BLaER1 treated with 17β-estradiol and CSF1 and Interleukin-3, amounts not matched to agents 10 nM and 100 nM (cell line): Measurements from ENCODE around the gene SLCO4A1.

Experiments
- H3K27ac ChIP-seq, 11 experiments: shearing (Covaris generic); formaldehyde crosslinking; 2 replicates each; pipeline ENCODE4 v1.8.1; 2022
- H3K27me3 ChIP-seq, 11 experiments: shearing (Covaris generic); formaldehyde crosslinking; 2 replicates each; pipeline ENCODE4 v1.8.1; 2022
- H3K36me3 ChIP-seq, 11 experiments: shearing (Covaris generic); formaldehyde crosslinking; 2 replicates each; pipeline ENCODE4 v1.8.1; 2022
- H3K4me1 ChIP-seq, 10 experiments: shearing (Covaris generic); formaldehyde crosslinking; 2 replicates each; pipeline ENCODE4 v1.8.1; 2022
- H3K4me2 ChIP-seq, 11 experiments: shearing (Covaris generic); formaldehyde crosslinking; 2 replicates each; pipeline ENCODE4 v1.8.1; 2022
- H3K4me3 ChIP-seq, 10 experiments: shearing (Covaris generic); formaldehyde crosslinking; 2 replicates each; pipeline ENCODE4 v1.8.1; 2022
- H3K9ac ChIP-seq, 11 experiments: shearing (Covaris generic); formaldehyde crosslinking; 2 replicates each; pipeline ENCODE4 v1.8.1; 2022
- H3K9me3 ChIP-seq, 11 experiments: shearing (Covaris generic); formaldehyde crosslinking; replicated peaks in 1 of 11; 2 replicates each; pipeline ENCODE4 v1.8.1; 2022
- H4K20me1 ChIP-seq, 11 experiments: shearing (Covaris generic); formaldehyde crosslinking; 2 replicates each; pipeline ENCODE4 v1.8.1; 2022
- Cebpa-rat ChIP-seq, 11 experiments: shearing (Covaris generic); IDR thresholded peaks; 2 replicates each; pipeline ENCODE4 v1.8.1; 2022

SLCO4A1 gene

GRCh38 chr20:62641321-62642050 lies 817 bp upstream of the SLCO4A1 start:
- H3K4me3 ChIP-seq, result peak overlapping the region; percentile 86 to 98 (median 93)
- peak overlapping the region; percentile 33 to 83 (median 61); a peak in 20 of 22 replicates for H3K27ac ChIP-seq
- peaks cover 24 to 46% (median 36%) of the 10 kb centered on the region in 11 experiments for H3K27me3 ChIP-seq
- peaks cover 8 to 41% (median 39%) of the 10 kb centered on the region in 11 experiments; a peak in 21 of 22 replicates for H4K20me1 ChIP-seq
- H3K9me3 ChIP-seq, result no peaks in the 10 kb centered on the region
- peaks cover 54 to 65% (median 58%) of the 10 kb centered on the region in 10 experiments for H3K4me1 ChIP-seq
- H3K9ac ChIP-seq, result peak overlapping the region; percentile 73 to 90 (median 80)
- no peak for TF ChIP-seq Cebpa-rat (IDR thresholded peaks at IDR 0.05)
- H3K36me3 ChIP-seq, result peaks cover 0 to 15% (median 0%) of the 10 kb centered on the region in 11 experiments; a peak in 5 of 22 replicates
- peak overlapping the region; percentile 93 to 100 (median 99) for H3K4me2 ChIP-seq

DNA sequence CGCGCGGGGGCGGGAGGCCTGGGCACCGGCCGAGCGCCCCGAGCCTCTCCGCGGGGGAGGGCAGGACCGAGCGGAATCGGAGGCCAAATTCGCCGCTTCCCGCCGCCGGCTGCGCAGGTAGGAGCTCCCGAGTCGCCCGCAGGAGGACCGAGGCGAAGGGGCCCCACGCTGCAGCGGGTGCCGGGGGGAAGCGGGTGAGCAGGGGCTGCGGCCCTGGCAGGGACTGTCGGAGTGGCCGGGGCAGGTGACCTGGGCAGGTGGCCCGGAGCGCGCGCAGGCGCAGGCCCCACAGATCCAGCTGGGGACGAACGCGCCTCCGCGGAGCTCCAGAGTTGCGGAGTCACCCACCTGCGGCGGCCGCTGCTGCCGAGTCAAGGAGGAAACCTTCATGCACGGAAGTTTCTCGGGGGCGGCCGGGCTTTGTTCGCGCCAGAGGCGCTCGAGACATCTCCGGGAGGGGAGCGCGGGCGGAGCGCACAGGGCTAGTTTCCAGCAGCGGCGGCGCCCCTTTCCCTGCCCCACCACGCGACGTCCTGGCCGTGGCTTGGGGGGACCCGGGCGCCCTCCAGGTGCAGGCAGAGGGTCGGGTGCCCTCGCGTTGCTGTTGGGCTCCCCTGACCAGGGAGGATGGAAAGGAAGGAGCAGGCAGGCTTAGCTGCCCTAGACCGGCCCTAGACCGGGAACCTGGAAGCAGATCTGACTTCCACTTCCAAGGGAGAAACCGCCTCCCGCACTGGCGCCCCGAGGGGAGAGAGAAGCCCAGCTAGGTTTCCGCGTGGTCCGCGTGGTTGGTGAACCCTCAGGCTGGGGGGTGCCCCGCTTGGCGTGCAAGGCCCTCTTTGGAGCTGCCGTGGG lies 590 bp downstream of the SLCO4A1 start:
- Histone ChIP-seq H3K9me3 (no peaks in the 10 kb centered on the region), H3K27ac (peak overlapping the region; percentile 40 to 83 (median 66)), H3K27me3 (peaks cover 23 to 36% (median 32%) of the 10 kb centered on the region in 11 experiments), H4K20me1 (peaks cover 22 to 55% (median 53%) of the 10 kb centered on the region in 11 experiments), H3K9ac (peak overlapping the region; percentile 73 to 90 (median 80)), H3K4me2 (peak overlapping the region; percentile 93 to 100 (median 99)), H3K4me3 (peak overlapping the region; percentile 86 to 98 (median 93)), H3K36me3 (peaks cover 0 to 28% (median 7%) of the 10 kb centered on the region in 11 experiments; a peak in 10 of 22 replicates), H3K4me1 (peaks cover 59 to 65% (median 61%) of the 10 kb centered on the region in 10 experiments)
- no peak for TF ChIP-seq Cebpa-rat (IDR thresholded peaks at IDR 0.05)

DNA sequence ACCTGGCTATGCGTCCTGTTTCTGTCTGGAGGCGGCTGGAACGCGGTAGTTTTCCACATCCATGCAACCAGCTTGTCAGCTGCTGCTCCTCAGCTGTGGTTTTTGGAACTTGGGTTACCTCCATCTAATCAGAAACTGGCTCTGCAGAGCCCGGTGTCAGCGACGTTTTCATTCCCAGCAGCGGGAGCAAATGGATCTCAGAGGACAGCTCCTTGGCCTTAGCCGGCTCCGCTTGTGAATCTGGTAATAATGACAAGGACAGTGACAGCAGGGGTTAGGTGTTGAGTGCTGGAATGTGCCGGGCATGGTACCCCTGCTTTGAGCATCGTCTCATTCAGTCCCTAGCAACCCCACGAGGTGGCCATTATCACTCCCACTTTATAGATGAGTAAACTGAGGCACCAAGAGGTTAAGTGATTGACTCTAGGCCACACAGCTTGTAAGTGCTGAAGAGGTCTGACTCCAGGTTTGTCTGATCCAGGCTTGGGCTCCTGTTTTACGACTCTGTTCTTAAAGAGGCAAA lies 1.3 kb downstream of the SLCO4A1 start:
- Histone ChIP-seq H3K27ac (peak overlapping the region in 6 of 11 experiments; percentile 40 to 83 (median 70); a peak in 11 of 22 replicates), H3K4me3 (peak overlapping the region; percentile 86 to 98 (median 93)), H3K36me3 (peaks cover 0 to 35% (median 12%) of the 10 kb centered on the region in 11 experiments; a peak in 12 of 22 replicates), H4K20me1 (peaks cover 29 to 62% (median 60%) of the 10 kb centered on the region in 11 experiments), H3K4me2 (peak overlapping the region; percentile 93 to 100 (median 99)), H3K9me3 (no peaks in the 10 kb centered on the region), H3K9ac (peak overlapping the region; percentile 73 to 90 (median 80)), H3K4me1 (peaks cover 65 to 70% (median 67%) of the 10 kb centered on the region in 10 experiments), H3K27me3 (peaks cover 23 to 36% (median 30%) of the 10 kb centered on the region in 11 experiments)
- TF ChIP-seq Cebpa-rat (IDR thresholded peaks at IDR 0.05), result no peak

GRCh38 chr20:62644044-62644795 lies 1.9 kb downstream of the SLCO4A1 start:
- TF ChIP-seq Cebpa-rat (IDR thresholded peaks at IDR 0.05), result no peak
- Histone ChIP-seq H3K9ac (peak overlapping the region in 7 of 11 experiments; percentile 11 to 90 (median 80); a peak in 11 of 22 replicates), H3K27me3 (peaks cover 23 to 30% (median 27%) of the 10 kb centered on the region in 11 experiments), H3K9me3 (no peaks in the 10 kb centered on the region), H3K36me3 (peaks cover 1 to 41% (median 18%) of the 10 kb centered on the region in 11 experiments; a peak in 15 of 22 replicates), H3K4me3 (peak overlapping the region; percentile 86 to 98 (median 93); a peak in 15 of 20 replicates), H3K4me2 (peak overlapping the region; percentile 93 to 100 (median 99)), H3K4me1 (peaks cover 65 to 77% (median 72%) of the 10 kb centered on the region in 10 experiments), H3K27ac (no peak overlapping the region; a peak in 2 of 22 replicates), H4K20me1 (peaks cover 35 to 68% (median 67%) of the 10 kb centered on the region in 11 experiments)

GRCh38 chr20:62644802-62645496 lies 2.6 kb downstream of the SLCO4A1 start:
- no peak for TF ChIP-seq Cebpa-rat (IDR thresholded peaks at IDR 0.05)
- peaks cover 70 to 84% (median 79%) of the 10 kb centered on the region in 10 experiments for H3K4me1 ChIP-seq
- peaks cover 43 to 76% (median 74%) of the 10 kb centered on the region in 11 experiments for H4K20me1 ChIP-seq
- H3K9ac ChIP-seq, result peak overlapping the region in 6 of 11 experiments; percentile 11 to 90 (median 79); a peak in 8 of 22 replicates
- H3K4me2 ChIP-seq, result peak overlapping the region; percentile 93 to 100 (median 99)
- peak overlapping the region in 4 of 10 experiments; percentile 94 to 98 (median 95); a peak in 7 of 20 replicates for H3K4me3 ChIP-seq
- H3K27ac ChIP-seq, result no peak overlapping the region; a peak in 1 of 22 replicates
- H3K36me3 ChIP-seq, result peaks cover 3 to 48% (median 25%) of the 10 kb centered on the region in 11 experiments; a peak in 15 of 22 replicates
- H3K27me3 ChIP-seq, result peaks cover 20 to 23% (median 21%) of the 10 kb centered on the region in 11 experiments
- H3K9me3 ChIP-seq, result no peaks in the 10 kb centered on the region

- Histone ChIP-seq H3K9me3 (no peaks in the 10 kb centered on the region), H3K9ac (peak overlapping the region in 3 of 11 experiments; percentile 4 to 80 (median 66); a peak in 5 of 22 replicates), H3K4me3 (peak overlapping the region in 2 of 10 experiments; percentile 95 to 98; a peak in 4 of 20 replicates), H3K4me1 (peaks cover 75 to 91% (median 86%) of the 10 kb centered on the region in 10 experiments), H3K36me3 (peaks cover 3 to 55% (median 28%) of the 10 kb centered on the region in 11 experiments; a peak in 15 of 22 replicates), H3K27me3 (peaks cover 13 to 16% (median 15%) of the 10 kb centered on the region in 11 experiments), H4K20me1 (peaks cover 49 to 82% (median 81%) of the 10 kb centered on the region in 11 experiments), H3K4me2 (peak overlapping the region in 9 of 11 experiments; percentile 30 to 100 (median 99); a peak in 17 of 22 replicates), H3K27ac (no peak overlapping the region)
- no peak for TF ChIP-seq Cebpa-rat (IDR thresholded peaks at IDR 0.05)
These were observed 3.3 kb downstream of the SLCO4A1 start for GRCh38 chr20:62645613-62646012.
